AG09319 (cell line): ENCODE results near the gene COPS7B.
A peak's percentile ranks its signal among the peaks of the same experiment; 100 is the strongest.

Experiments
- DNase-seq: peaks from one replicate; pipeline ENCODE4 v3.0.0-alpha.2; 2010; ENCODE audit warnings: low read depth; ENCODE audit errors: extremely low read depth
- TF ChIP-seq, protein P1 (sequence below): IDR thresholded peaks from 2 replicates; pipeline ENCODE4 v1.5.1; 2011; ENCODE audit warnings: low read depth, mild to moderate bottlenecking, inconsistent platforms, low read length, moderate library complexity

COPS7B gene

DNA sequence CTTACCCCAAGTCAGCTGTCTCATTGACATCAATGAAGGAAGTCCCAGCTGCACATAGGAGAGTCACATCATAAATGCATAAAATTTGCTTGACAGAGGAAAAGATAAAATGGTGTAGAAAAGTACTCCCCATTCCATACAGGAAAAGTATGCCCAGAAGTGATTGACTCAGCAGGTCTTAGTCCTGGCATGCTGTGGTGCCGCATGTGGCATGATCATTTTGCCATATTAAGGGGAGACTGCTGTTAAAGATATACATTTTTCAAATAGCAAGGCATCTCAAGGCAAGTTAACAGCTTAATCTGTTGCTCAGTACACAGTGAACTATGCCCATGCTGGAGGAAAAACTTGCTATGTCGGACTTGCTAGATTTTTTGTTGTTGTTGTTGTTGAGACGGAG, 8.1 kb downstream of the COPS7B start:
- TF ChIP-seq, protein P1, sequence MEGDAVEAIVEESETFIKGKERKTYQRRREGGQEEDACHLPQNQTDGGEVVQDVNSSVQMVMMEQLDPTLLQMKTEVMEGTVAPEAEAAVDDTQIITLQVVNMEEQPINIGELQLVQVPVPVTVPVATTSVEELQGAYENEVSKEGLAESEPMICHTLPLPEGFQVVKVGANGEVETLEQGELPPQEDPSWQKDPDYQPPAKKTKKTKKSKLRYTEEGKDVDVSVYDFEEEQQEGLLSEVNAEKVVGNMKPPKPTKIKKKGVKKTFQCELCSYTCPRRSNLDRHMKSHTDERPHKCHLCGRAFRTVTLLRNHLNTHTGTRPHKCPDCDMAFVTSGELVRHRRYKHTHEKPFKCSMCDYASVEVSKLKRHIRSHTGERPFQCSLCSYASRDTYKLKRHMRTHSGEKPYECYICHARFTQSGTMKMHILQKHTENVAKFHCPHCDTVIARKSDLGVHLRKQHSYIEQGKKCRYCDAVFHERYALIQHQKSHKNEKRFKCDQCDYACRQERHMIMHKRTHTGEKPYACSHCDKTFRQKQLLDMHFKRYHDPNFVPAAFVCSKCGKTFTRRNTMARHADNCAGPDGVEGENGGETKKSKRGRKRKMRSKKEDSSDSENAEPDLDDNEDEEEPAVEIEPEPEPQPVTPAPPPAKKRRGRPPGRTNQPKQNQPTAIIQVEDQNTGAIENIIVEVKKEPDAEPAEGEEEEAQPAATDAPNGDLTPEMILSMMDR = no peak
- no peak for DNase-seq

DNA sequence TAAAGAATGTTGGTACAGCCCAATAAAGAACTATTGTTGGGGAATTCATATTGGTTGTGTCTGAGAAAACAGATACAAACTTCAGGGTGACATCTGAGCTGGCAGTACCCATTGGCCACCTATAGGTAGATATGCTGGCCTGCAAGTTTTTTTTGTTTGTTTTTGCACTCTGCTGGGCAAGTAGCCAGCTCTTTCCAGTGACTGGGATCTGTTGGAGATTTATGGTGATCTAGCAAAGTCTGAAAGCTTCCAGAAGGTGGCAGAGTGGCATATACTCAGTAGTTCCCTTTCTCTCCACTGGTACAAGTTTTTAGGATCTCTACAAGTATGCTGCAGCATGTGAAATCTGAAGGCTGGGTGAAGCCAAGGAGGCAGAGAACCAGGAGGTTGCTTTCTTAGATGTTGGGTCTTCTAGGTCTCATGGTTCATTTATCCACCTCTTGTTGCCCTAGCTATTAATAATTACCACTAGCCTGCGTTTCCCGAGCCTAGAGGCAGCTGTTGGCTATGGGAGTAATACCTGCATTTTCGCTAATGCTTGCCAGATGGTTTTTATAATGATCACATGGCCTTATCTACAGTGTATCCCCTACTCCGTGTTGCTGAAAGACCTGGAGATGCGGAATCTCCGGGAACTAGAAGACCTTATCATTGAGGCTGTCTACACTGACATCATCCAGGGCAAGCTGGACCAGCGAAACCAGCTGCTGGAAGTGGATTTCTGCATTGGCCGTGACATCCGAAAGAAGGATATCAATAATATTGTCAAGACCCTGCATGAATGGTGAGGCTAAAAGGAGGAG, 9.5 kb downstream of the COPS7B start:
- TF ChIP-seq, protein P1 = peak; percentile 27

DNA sequence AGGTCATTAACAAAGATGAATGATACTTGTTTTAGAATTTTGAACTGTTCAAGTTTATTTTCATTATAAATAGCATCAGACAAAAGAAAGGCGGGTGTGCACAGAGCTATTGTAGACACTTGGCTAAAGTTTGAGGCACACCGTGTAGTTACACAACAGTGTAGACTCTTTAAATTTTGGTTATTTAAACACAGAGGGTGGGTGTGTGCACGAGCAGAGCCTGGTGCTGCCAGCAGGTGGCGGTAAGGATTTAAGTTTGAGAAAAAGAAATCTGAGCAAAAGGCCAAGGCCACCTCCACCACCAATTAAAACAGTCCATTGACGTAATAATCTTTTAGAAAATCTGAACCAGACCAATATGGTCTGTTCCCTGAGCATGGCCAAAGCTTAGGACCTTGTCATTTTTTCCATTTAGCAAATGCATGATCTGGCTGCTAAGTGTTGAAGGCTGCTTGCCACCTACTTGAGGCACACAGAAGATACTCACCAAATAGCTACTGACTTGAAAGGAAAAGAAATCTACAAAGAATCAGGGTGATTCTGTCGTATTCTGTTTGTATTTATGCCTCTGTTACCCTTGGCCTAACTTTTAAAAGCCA, 14.3 kb downstream of the COPS7B start:
- DNase-seq = no peak
- TF ChIP-seq, protein P1 = peak; percentile 67

More for the DNA sequence above, 9.5 kb downstream of the COPS7B start:
- DNase-seq = peak; percentile 53

DNA sequence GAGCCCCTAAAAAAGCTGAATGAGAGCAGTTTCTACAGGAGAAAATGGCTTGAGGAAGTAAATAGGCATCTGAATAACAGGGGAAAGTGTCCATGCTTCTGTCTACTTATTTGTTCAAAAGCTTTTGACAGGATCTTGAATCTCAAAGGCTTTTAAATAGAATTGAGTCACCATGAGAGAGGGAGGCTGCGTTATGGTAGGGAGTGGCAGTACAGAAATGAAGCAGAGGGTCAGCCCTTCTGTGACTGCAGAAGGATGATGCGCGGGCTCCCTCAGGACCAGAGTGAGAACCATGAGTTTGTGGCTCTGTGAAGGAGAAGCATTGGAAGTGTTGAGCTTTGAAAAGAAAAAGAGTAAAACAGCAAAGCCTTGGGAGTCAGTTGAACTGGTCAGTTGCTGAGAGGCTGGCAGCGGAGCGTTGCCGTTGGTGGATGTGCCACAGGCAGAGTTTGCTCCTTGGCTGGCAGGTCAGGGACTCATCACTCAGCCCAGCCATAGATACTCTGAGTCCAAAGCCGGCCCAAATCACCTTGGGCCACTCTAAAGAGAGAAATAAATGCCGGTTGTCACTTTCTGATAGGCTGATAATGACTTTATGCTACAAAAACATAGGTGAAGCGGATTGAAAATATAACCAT, 17.4 kb downstream of the COPS7B start:
- DNase-seq = no peak
- TF ChIP-seq, protein P1 = no peak

DNA sequence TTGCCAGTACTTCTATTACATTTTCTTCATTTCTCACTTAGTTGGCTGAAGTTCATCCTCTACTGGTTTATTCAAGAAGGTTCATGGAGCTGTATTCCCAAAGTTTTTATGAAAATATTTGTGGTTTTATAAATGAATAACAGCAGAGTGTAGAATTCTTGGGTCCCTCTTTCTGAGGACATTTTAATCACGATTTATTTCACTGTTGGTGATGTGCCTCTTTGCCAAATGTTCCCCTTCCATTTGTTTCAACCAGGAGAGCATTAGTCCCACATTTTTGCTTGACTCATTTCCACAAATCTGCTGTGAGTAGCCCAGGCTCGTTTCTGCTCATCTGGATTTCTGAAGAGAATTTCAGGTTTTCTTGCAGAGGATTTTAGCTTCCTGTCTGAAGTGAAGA, 20.8 kb downstream of the COPS7B start:
- TF ChIP-seq, protein P1 = no peak
- DNase-seq = no peak

DNA sequence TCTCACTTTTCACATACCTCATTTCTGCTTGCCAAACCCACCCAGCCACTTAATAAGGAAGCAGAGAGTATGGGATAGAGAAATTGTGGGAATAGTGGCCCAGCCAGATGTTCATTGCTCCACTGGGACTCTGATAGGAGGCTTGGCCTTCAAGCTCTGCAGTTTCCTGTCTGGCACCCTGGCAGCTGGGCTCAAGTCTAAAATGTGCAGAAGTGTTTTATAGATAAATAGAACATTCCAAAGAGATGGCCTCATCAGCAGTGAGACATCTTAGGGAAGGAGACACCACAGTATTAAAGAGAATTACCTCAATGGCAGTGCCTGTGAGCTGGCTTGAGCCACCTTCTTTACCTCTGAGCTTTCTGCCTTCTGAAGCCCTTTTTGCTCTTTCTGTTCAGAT, 24.7 kb downstream of the COPS7B start:
- no peak for DNase-seq
- TF ChIP-seq, protein P1 = no peak
